Choroid plexus epithelial cell (primary cell): ENCODE measurements around the gene ANO1.

Experiments
- DNase-seq: peaks from one replicate; pipeline ENCODE4 v3.0.0-alpha.2; 2010; ENCODE audit warnings: low read depth
- H3K4me3 ChIP-seq: 2 replicates; pipeline ENCODE4 v1.5.1; 2011; ENCODE audit warnings: low read depth, mild to moderate bottlenecking, control low read depth, low read length, moderate library complexity
- TF ChIP-seq, protein P1 (sequence below): conservative IDR thresholded peaks from 2 replicates; pipeline ENCODE4 v1.5.1; 2011; ENCODE audit warnings: low read depth, mild to moderate bottlenecking, control low read depth, inconsistent platforms, low read length, moderate library complexity

Gene ANO1

DNA sequence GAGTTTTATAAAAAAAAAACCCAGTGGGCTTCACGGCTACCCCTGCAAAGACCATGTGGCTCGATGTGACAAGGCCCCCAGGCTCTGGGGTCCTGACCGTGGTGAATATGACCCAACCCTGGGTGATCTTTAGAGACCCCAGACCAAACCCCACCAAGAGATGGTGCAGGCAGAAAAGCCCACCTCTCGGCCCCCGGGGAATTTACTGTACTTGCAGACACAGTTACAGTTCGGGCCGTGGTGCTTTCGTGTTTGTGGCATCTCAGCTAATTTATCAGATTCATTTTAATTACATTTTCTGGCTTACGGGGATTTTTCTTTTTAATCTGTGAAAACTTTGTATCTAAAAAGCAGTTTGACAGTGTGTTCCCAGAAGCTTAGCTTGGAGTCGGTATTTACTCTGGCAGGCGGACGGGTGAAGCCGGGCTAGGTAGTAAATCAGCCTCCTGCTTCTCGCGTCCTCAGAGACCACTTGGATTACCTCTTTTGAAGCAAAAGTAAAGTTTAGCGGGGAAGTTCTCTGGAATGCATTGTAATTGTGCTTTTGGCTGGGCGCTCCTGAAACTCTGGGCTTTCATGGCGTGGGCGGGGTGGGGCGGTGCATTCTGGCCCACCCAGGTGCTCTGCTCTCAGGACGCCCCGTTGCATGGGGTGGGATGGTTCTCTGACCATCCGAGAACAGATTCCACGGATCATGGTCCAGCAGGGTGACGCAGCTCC lies 25.3 kb downstream of the ANO1 start:
- TF ChIP-seq, protein P1, sequence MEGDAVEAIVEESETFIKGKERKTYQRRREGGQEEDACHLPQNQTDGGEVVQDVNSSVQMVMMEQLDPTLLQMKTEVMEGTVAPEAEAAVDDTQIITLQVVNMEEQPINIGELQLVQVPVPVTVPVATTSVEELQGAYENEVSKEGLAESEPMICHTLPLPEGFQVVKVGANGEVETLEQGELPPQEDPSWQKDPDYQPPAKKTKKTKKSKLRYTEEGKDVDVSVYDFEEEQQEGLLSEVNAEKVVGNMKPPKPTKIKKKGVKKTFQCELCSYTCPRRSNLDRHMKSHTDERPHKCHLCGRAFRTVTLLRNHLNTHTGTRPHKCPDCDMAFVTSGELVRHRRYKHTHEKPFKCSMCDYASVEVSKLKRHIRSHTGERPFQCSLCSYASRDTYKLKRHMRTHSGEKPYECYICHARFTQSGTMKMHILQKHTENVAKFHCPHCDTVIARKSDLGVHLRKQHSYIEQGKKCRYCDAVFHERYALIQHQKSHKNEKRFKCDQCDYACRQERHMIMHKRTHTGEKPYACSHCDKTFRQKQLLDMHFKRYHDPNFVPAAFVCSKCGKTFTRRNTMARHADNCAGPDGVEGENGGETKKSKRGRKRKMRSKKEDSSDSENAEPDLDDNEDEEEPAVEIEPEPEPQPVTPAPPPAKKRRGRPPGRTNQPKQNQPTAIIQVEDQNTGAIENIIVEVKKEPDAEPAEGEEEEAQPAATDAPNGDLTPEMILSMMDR = no peak
- H3K4me3 ChIP-seq = no peak overlapping the region
- DNase-seq = no peak

GRCh38 chr11:70104419-70104818 lies 26.3 kb downstream of the ANO1 start:
- TF ChIP-seq, protein P1 = no peak

GRCh38 chr11:70104961-70105360 lies 26.8 kb downstream of the ANO1 start:
- no peak for DNase-seq
- H3K4me3 ChIP-seq = no peak overlapping the region
- TF ChIP-seq, protein P1 = no peak

More at GRCh38 chr11:70104419-70104818, 26.3 kb downstream of the ANO1 start:
- DNase-seq = no peak
- H3K4me3 ChIP-seq = no peak overlapping the region

- DNase-seq = no peak
- no peak overlapping the region for H3K4me3 ChIP-seq
- TF ChIP-seq, protein P1 = no peak
Observed at GRCh38 chr11:70105369-70105754, 27.2 kb downstream of the ANO1 start.

- DNase-seq = no peak
- TF ChIP-seq, protein P1 = peak; percentile 7
- no peak overlapping the region for H3K4me3 ChIP-seq
Observed at GRCh38 chr11:70105755-70106571, 27.8 kb downstream of the ANO1 start.

- TF ChIP-seq, protein P1 = no peak
- H3K4me3 ChIP-seq = no peak overlapping the region
- no peak for DNase-seq
Observed at GRCh38 chr11:70106757-70107156, 28.6 kb downstream of the ANO1 start.
